Measurements from ENCODE around the gene OR4N2. TPM values are rescaled to one million over a fixed set of nuclear protein-coding genes. Genes with fewer than 3 reads are reported as not detected.
A peak's percentile ranks its signal among the peaks of the same experiment; 100 is the strongest.
"Not testable (repeated sequence)": the region's sequence is repeated elsewhere in the genome, so short reads cannot be mapped to it uniquely, and the experiment has no call there.

OR4N2 gene
- total RNA-seq, 6 donors from 2014 or later, result not detected

DNA sequence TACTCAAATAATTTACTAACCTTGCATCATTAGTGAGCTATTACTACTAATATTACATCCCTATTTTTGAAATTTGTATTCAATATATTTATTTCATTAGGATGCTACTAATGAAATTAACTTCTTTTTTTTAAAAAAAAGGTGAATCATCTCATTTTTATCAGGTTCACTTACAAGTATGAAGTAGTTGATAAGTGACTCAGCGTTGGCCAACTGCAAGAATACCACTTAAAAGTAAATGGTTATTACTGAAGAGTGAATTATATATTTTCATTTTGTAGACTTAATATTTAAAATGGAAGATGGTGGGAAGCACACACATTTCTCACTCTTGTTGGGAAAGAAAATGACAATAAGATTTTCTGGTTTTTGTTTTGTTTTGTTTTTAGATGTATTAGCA, 19.6 kb downstream of the OR4N2 start:
- ATAC-seq (ENCODE audit: low FRiP score in 2 of 2) (no peak), DNase-seq (no peak)
- Histone ChIP-seq H3K4me3 (no peak overlapping the region), H3K9me3 (peaks cover 0 to 10% (median 0%) of the 10 kb centered on the region in 4 donors), H3K27ac (no peak overlapping the region), H3K27me3 (no peaks in the 10 kb centered on the region), H3K4me1 (no peaks in the 10 kb centered on the region), H3K36me3 (no peaks in the 10 kb centered on the region)
- no peak for TF ChIP-seq EP300 (IDR thresholded peaks at IDR 0.05)
- TF ChIP-seq, protein P1, sequence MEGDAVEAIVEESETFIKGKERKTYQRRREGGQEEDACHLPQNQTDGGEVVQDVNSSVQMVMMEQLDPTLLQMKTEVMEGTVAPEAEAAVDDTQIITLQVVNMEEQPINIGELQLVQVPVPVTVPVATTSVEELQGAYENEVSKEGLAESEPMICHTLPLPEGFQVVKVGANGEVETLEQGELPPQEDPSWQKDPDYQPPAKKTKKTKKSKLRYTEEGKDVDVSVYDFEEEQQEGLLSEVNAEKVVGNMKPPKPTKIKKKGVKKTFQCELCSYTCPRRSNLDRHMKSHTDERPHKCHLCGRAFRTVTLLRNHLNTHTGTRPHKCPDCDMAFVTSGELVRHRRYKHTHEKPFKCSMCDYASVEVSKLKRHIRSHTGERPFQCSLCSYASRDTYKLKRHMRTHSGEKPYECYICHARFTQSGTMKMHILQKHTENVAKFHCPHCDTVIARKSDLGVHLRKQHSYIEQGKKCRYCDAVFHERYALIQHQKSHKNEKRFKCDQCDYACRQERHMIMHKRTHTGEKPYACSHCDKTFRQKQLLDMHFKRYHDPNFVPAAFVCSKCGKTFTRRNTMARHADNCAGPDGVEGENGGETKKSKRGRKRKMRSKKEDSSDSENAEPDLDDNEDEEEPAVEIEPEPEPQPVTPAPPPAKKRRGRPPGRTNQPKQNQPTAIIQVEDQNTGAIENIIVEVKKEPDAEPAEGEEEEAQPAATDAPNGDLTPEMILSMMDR (IDR thresholded peaks at IDR 0.05), result no peak
- 57 to 62% methylated on average over 1 of the region's 1 CpG for WGBS, 2 donors

DNA sequence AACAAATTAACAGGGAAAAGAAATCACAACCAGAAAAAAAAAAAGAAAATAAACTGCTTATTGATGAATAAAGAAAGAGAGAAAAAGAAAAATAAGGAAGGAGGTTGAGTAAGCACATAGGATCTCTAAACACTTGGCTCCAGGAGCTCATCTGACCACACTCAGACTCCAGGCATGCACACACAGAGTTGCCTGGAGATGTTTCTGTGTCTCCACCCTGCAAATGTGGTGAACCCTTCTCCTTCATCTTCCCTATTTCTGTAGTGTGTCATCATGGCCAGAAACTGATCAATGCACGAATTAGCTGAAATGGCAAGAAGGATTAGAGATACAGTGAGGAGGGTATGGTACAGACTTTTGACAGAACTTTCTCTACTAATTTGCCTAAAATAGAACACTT, 20.2 kb downstream of the OR4N2 start:
- 19 to 29% methylated on average over 1 of the region's 1 CpG for WGBS, 2 donors
- Histone ChIP-seq H3K4me3 (no peak overlapping the region), H3K27me3 (no peaks in the 10 kb centered on the region), H3K9me3 (peaks cover 0 to 10% (median 0%) of the 10 kb centered on the region in 4 donors), H3K4me1 (no peaks in the 10 kb centered on the region), H3K36me3 (no peaks in the 10 kb centered on the region), H3K27ac (no peak overlapping the region)
- DNase-seq, result no peak
- ATAC-seq (ENCODE audit: low FRiP score in 2 of 2), result peak in 1 of 2 donors; percentile 65
- TF ChIP-seq POLR2A (IDR thresholded peaks at IDR 0.05) (no peak), EP300 (IDR thresholded peaks at IDR 0.05) (no peak), POLR2AphosphoS5 (IDR thresholded peaks at IDR 0.05) (no peak)
- TF ChIP-seq, protein P1 (IDR thresholded peaks at IDR 0.05), result no peak

DNA sequence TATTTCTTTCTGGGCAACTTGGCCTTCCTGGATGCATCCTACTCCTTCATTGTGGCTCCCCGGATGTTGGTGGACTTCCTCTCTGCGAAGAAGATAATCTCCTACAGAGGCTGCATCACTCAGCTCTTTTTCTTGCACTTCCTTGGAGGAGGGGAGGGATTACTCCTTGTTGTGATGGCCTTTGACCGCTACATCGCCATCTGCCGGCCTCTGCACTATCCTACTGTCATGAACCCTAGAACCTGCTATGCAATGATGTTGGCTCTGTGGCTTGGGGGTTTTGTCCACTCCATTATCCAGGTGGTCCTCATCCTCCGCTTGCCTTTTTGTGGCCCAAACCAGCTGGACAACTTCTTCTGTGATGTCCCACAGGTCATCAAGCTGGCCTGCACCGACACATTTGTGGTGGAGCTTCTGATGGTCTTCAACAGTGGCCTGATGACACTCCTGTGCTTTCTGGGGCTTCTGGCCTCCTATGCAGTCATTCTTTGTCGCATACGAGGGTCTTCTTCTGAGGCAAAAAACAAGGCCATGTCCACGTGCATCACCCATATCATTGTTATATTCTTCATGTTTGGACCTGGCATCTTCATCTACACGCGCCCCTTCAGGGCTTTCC, 24.2 kb downstream of the OR4N2 start:
- DNase-seq; H3K27ac ChIP-seq; H3K4me1 ChIP-seq; H3K4me3 ChIP-seq; H3K9me3 ChIP-seq; H3K27me3 ChIP-seq; H3K36me3 ChIP-seq; ATAC-seq (ENCODE audit: low FRiP score in 2 of 2): not testable (repeated sequence)
- WGBS, 2 donors, result 59 to 65% methylated on average over 12 of the region's 12 CpGs

DNA sequence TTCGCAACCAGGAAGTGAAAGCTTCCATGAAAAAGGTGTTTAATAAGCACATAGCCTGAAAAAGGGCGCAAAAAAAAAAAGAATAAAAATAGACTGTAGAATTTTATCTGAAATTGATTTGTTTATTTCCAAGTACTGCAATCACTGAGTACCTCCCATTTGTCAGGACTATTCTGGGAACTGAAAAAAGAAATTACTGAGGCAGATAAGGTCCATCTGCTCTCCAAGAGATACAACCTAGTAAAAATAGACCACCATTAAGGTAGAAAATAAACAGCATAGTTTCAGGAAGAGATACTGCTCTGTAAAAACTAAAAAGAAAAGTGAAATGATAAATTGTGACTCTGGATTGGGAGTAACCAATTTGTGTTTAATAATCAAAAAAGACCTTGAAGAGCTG, 24.7 kb downstream of the OR4N2 start:
- DNase-seq (no peak), ATAC-seq (ENCODE audit: low FRiP score in 2 of 2) (no peak)
- no peaks in the 10 kb centered on the region for H3K27me3 ChIP-seq
- H3K4me3 ChIP-seq, result no peak overlapping the region
- H3K27ac ChIP-seq, result no peak overlapping the region
- WGBS, 2 donors, result 86 to 88% methylated on average over 2 of the region's 2 CpGs
- no peaks in the 10 kb centered on the region for H3K4me1 ChIP-seq
- no peaks in the 10 kb centered on the region for H3K36me3 ChIP-seq
- H3K9me3 ChIP-seq, result no peaks in the 10 kb centered on the region
- TF ChIP-seq EP300 (IDR thresholded peaks at IDR 0.05) (no peak), POLR2A (IDR thresholded peaks at IDR 0.05) (no peak)
- TF ChIP-seq, protein P1 (IDR thresholded peaks at IDR 0.05), result no peak

DNA sequence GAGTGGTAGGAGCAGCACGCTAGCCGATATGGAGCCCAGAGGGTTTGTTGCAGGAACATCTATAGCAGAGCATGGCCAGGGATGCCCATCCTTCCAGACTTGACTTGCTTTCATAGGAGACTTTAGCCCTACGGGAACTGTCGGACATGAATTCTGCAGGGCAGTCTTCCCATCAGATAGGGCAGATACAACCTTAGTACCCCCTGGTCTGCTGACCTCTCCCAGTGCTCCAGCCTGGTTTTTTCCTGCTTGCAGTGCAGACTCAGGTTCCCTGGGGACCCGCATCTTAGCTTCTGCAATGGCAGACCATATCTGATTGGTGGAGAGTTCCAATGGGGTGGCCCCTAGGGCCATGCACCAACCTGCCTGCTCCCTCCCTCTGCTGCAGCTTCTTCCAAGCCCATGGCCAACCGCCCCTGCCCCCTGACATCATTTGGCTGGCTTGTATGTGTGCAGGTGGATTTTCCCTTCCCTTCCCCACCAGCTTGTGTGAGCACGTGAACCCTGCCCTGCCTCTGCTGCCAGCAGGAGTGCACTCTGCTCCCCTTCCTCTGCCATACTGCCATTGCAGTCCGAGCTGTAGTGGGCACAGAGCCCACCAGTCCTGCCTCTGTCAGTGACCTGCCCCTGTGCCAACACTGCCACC, 30.8 kb downstream of the OR4N2 start:
- H3K4me1 ChIP-seq, H3K27me3 ChIP-seq, H3K27ac ChIP-seq, H3K4me3 ChIP-seq, H3K36me3 ChIP-seq: not testable (repeated sequence)
- WGBS, 2 donors, result 69 to 79% methylated on average over 8 of the region's 8 CpGs
- ATAC-seq (ENCODE audit: low FRiP score in 2 of 2) (peak; percentile 25 to 36), DNase-seq (peak in 1 of 2 donors; percentile 1)
- peaks cover 0 to 15% (median 3%) of the 10 kb centered on the region in 4 donors for H3K9me3 ChIP-seq

DNA sequence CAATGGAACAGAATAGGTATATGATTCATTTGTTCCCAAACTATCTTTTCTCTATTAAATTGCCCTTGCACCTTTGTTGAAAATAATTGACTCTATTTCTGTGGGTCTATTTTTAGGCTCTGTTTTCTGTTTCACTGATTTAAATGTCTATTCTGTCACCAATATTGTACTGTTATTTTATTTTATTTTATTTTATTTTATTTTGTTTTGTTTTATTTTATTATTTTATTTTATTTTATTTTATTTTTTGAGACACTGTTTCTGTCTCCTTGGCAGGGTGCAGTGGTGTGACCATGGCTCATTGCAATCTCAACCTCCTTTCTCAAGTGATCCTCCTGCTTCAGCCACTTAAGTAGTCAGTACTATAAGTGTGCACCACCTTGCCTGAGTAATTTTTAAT, 34.9 kb downstream of the OR4N2 start:
- TF ChIP-seq, protein P1 (IDR thresholded peaks at IDR 0.05), result no peak
- TF ChIP-seq POLR2A (IDR thresholded peaks at IDR 0.05), result no peak
- no peak for TF ChIP-seq EP300 (IDR thresholded peaks at IDR 0.05)
- no peak for TF ChIP-seq POLR2AphosphoS5 (IDR thresholded peaks at IDR 0.05)
- H3K27ac ChIP-seq, result no peak overlapping the region
- no peaks in the 10 kb centered on the region for H3K27me3 ChIP-seq
- no peaks in the 10 kb centered on the region for H3K36me3 ChIP-seq
- no peaks in the 10 kb centered on the region for H3K4me1 ChIP-seq
- no peak overlapping the region for H3K4me3 ChIP-seq
- peaks cover 0 to 20% (median 3%) of the 10 kb centered on the region in 4 donors for H3K9me3 ChIP-seq
- DNase-seq, result no peak
- ATAC-seq (ENCODE audit: low FRiP score in 2 of 2), result no peak

All from upper lobe of left lung (tissue), 6 donors.